Measurements from ENCODE around the gene ZNF783.

- TF ChIP-seq ZNF121 (CRISPR knock-in tag; IDR thresholded peaks at IDR 0.05) (no peak), FOXK1 (CRISPR knock-in tag; IDR thresholded peaks at IDR 0.05) (no peak), FOXP1 (CRISPR knock-in tag; IDR thresholded peaks at IDR 0.05; ENCODE audit: borderline replicate concordance) (no peak), ATF1 (CRISPR knock-in tag; IDR thresholded peaks at IDR 0.05) (no peak), TCF7 (CRISPR knock-in tag; IDR thresholded peaks at IDR 0.05; ENCODE audit: low read depth) (no peak), E2F5 (CRISPR knock-in tag; IDR thresholded peaks at IDR 0.05) (no peak), USF2 (CRISPR knock-in tag; IDR thresholded peaks at IDR 0.05) (no peak), ZNF263 (CRISPR knock-in tag; IDR thresholded peaks at IDR 0.05; ENCODE audit: low read depth) (no peak), ATF3 (CRISPR knock-in tag; conservative IDR thresholded peaks at IDR 0.05) (no peak), SMAD3 (CRISPR knock-in tag; IDR thresholded peaks at IDR 0.05; ENCODE audit: borderline replicate concordance) (no peak)
- TF ChIP-seq, protein P1, sequence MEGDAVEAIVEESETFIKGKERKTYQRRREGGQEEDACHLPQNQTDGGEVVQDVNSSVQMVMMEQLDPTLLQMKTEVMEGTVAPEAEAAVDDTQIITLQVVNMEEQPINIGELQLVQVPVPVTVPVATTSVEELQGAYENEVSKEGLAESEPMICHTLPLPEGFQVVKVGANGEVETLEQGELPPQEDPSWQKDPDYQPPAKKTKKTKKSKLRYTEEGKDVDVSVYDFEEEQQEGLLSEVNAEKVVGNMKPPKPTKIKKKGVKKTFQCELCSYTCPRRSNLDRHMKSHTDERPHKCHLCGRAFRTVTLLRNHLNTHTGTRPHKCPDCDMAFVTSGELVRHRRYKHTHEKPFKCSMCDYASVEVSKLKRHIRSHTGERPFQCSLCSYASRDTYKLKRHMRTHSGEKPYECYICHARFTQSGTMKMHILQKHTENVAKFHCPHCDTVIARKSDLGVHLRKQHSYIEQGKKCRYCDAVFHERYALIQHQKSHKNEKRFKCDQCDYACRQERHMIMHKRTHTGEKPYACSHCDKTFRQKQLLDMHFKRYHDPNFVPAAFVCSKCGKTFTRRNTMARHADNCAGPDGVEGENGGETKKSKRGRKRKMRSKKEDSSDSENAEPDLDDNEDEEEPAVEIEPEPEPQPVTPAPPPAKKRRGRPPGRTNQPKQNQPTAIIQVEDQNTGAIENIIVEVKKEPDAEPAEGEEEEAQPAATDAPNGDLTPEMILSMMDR (IDR thresholded peaks at IDR 0.05), result no peak
- TF ChIP-seq, protein P2, sequence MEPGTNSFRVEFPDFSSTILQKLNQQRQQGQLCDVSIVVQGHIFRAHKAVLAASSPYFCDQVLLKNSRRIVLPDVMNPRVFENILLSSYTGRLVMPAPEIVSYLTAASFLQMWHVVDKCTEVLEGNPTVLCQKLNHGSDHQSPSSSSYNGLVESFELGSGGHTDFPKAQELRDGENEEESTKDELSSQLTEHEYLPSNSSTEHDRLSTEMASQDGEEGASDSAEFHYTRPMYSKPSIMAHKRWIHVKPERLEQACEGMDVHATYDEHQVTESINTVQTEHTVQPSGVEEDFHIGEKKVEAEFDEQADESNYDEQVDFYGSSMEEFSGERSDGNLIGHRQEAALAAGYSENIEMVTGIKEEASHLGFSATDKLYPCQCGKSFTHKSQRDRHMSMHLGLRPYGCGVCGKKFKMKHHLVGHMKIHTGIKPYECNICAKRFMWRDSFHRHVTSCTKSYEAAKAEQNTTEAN (CRISPR knock-in tag; IDR thresholded peaks at IDR 0.05), result no peak
These were observed 19.7 kb downstream of the ZNF783 start for GRCh38 chr7:149281508-149282330.
